Ureter (tissue), 1 donor: Measurements from ENCODE around the gene RADIL. TPM values are rescaled to one million over a fixed set of nuclear protein-coding genes. Genes with fewer than 3 reads are reported as not detected.

Experiments used
- DNase-seq: peaks from one replicate; pipeline ENCODE4 v3.0.0-alpha.2; 2020; ENCODE audit warnings: low spot score
- total RNA-seq: library from RNA; stranded (reverse); gene quantifications from one replicate; pipeline ENCODE4 v1.2.4, GENCODE V29; 2023
- donor health status: DM: yes; HTN: yes; CAD: no.

RADIL gene
- total RNA-seq, 1 donor from 2014 or later = 4.7 TPM

DNA sequence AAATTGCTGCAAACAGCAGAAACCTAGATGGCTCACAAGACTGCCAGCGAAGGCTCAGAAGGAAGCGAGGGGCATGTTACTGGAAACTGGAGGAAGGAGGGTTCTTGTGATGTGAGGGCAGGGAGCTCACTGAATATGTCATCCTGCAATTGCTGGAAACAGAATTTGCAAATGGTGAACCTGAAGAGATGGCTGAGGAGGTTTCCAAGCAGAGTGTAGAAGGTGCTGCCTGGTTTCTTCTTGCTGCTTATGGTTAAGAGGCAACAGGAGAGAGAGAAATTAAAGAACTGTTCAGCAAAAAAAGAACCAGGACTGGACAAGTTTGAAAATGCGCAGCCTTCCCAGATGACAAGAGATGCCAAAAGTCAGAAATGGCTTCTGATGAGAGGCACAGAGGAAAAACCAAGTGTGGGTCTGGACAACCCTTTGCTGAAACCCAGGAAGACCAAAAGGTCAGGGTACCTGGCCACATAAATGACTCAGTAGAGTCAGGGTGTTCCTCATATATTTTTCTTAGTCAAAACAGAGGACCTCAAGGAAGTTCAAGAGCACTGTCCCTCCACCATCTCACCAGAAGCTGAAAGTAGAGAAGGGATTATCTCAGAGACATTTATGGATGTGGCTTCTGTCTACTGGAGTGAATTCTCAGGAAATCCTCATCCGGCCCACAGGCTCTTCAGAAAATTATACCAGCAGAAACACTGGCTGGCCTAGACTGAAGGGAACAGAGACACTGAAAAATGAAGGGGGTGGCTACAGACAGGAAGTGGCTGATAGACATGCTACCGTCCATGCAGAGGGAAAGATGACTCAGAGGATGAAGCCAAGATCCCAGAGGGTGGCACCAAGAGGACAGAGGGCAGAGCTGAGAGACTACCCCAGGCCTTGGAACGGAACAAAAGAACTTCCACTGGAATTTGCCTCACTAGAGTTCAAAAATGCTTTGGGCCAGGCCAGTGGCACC is 31.8 kb downstream of the RADIL start:
- DNase-seq = no peak

DNA sequence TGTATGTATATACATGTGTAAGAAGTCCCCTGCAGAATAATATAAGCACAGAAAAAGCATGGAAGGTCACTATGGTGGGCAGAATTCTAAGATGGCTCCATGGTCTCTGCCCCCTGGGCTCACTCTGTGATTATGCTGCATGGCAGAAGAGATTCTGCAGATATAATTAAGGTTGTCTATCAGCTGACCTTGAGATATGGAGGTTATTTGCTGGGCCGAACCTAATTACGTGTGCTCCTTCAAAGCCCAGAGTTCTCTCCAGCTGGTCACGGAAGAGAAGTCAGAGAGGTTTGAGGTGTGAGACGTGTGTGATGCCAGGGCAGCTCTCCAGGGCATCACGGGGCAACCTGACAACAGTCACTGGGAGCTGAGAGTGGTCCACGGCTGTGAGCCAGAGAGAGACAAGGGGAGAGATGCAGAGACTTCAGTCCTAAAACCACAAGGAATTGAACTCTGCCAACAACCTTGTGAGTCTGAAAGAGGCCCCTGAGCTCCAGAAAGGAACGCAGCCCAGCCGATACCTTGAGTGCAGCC is 33.2 kb downstream of the RADIL start:
- DNase-seq = no peak

DNA sequence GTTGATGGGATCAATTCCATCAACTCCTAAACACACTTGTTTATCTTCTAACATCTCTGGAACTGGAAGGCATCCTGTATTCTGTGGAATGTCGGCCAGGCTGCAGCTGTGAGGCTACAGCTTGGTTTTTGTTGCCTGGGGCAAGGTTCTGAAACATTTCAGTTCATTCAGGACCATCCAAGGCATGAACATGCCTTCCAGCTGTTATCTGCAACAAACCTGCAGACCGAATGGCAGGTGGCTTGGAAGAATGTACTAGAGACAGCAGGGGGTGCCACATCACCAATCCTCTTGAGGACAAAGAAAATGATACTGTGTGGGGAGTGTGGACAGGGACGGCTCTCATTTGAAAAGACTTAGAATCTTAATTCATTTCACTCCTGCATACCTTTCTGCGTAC is 34.1 kb downstream of the RADIL start:
- DNase-seq = no peak

DNA sequence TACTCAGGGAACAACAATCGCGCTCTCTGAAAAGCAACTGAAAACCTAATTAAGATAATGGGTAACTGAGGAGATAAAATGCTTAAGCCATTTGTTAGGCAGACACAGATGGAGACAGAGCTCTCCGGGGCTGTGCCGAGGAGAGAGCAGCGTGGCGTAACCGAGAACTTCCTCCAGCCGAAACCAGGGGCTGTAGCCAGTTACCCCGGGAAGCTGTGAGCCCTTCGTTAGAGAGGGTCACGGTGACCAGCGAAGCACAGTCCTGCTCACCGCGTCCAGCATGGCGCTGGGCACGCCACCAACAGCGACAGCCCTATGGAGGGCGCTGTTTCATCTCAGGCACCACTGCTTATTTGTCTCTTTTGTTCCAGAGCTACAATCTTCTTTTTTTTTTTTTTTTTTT is 37.8 kb downstream of the RADIL start:
- no peak for DNase-seq

DNA sequence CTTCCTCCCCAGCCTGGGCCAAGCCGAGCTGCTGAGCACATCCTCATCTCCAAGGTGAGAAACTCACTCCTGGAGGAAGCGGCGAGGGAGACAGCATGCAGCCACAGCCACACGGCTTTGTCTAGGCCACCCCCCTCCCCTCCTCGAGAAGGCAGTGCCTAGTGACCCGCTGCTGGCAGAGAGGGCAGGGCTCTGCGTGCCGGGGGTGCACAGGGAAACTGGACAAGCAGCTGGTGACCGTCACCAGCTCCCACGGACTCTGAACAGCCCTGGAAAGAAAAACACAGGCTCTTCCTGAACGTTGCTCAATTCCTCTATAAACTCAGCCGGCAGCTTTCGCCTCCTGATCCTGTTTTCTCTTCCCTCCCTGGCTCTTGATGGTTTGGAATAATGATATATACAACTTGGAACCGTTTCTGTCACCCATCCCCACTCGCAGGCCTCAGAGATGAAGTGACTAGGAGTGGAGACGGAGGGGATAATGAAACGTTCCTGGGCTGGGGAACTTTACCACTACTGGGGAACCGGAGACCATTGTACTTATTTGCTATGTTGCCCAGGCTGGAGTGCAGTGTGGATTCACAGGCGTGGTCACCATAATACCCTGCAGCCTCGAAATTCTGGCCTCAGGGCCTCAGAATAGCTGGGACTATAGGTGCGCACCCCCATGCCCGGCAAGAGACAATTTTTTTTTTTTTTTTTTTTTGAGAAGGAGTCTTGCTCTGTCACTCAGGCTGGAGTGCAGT is 41.0 kb downstream of the RADIL start:
- no peak for DNase-seq

DNA sequence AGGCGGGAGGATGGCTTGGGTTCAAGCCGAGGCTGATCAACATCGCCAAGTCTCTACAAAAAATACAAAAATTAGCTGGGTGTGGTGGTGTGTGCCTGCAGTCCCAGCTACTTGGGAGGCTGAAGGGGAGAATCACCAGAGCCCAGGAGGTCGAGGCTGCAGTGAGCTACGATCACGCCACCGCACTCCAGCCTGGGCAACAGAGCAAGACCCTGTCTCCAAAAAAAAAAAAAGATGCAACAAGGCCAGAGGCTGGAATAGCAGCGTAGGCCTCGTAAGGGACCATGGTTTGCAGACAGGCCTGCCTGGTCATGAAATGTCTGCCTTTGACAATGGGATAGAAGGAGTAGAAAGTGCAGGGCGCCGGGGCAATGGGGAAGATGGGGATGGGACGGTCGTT is 41.7 kb downstream of the RADIL start:
- DNase-seq = no peak

DNA sequence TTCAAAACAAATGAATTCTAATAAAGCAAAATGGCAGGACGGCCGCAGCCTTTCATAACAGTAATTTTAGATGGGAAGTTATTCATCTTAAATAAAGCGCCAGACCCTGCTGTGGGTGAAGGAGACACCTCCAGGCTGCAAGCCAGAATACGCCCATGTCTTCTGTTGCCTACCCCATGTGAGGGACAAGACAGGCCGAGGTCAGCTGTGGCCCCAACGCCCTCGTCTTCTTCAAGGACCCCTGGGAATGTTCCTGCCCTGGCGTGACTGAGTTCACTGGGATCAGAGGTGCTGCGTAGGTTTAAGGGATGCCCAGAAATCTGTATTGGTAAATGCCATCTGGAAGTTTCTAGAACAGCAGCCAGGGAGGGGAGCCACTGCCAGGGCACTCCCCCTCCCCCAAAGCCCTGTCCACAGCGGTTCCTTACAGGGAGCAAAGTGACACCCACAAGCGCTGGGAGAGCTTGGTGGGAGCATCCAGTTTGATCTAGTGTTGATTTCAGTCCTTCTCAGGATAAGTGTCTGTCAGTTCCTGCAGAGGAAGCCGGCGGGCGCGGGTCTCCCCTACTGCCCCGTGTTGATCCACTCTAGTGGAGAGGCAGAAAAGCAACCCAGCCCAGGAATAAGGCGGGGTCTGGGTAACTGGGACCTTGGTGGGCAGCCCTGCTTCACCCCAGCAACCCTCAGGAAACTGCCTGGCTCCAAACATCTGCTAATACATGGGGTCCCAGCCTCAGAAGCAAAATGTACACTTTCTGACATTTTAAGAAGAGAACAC is 42.3 kb downstream of the RADIL start:
- DNase-seq = no peak

DNA sequence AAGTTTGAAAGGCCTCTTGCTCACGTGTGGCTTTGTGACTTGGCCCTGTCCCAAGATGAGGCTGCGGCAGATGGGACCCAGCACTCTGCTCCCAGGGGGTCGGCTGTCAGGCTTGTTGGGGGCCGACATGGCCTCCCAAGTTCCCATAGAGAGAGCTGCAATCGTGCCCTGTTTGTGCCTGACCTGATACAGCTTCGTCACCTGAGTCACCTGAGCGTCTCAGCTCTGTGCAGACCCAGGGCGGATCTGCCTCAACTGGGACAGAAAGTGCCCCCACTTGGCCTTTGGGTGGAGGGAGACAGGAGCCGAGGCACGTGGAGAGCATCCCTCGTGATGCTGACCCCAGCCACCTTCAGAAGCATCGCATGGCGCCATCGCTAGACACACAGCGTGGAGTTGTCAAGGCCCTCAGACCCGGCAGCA is 43.4 kb downstream of the RADIL start:
- DNase-seq = no peak

DNA sequence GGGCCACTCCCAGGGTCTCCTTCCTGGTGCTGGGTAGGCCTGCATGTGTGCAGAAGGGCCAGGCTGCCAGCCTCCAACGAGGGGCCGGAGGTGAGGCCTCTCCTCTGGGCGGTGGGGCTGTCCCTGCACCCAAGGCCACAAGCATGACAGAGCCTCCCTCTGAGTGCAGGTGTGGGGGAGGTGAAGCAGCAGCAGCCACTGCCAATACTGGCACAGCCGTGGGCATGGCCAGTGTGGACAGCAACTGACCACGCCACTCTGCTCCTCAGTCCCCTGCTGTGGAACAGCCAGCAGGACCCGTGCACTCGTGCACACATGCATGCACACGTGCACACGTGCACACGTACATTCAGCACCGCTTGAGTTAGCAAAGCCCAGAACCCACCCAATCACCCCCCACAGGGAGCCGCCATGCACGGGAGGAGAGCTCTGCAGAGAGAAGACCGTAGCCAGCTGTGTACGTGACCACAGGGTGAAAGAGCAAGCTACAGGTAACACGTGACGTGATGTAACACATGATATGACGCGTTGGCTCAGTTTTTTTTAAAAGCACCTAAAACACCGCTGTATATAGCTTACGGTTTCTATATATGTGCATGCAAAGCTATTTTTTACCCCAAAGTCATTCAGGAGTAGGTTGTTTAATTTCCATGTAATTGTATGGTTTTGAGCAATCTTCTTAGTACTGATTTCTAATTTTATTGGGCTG is 44.7 kb downstream of the RADIL start:
- no peak for DNase-seq

DNA sequence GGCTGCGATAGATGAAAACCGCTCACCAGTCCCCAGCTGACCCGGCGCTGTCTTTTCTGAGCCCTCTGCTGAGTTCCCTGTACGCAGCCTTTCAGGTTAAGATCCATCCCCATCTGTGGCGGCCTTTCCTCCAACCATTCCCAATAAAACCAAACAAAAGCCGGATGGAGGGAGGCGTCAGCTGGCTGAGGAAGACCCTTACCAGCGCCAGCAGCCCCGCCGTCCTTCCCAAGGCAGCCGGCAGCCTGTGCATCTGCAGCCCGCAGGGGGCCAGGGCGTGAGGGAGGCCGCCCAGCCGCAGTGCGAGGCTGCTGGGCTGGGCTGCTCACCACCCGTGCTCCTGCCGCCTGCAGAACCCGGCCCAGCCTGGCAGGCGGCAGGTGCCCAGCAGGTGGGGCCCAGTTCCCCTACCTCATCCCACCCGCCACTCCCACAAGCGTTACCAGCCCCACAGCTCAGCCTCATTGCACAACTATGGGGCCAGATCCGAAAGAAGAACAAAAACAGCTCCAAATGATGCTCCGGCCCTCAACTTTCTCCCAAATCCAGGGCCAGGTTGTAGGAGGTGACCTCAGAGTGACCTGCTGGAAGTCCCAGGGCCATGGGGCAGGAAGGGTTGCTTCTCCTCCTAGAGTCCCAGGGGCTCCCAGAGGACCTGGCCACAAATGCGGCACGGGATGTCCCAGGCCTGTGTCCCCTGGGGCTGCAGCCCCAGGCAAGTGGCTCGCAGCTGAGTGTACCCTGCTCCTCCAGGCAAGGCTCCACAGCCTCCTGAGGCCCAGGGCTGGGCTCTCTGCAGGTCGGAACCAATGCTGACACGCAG is 45.5 kb downstream of the RADIL start:
- no peak for DNase-seq

DNA sequence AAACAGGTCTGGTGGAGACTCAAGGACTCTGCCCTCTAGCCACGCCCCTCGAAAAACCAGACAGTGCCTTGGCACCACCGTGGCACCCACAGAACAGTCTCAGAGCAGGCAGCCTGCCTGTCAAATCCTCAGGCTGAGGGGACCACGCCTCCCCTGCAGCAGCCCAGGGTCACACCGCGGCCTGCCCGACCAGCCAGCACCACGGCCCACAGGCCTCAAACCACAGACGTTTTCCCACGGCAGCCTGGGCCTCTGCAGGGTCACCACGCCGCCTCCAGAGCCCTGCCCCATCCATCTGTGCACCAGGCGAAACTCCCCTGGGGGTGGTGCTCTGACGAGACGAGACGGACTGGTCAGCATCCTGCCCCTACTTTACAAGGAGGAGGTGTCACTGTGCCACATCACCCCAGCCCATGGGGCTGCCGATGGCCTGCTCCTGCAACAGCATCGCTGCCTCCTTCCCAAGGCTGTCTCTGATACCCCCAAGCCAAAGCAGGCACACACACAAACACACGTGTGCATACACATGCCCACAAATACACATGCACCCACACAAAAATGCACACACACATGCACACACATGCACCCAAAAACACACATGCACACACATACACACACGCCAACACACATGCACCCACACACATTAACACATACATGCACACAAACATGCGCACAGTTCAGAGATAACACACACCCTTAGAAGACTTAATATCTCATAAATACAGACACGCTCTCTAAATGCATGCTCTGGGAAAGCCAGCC is 46.3 kb downstream of the RADIL start:
- no peak for DNase-seq

DNA sequence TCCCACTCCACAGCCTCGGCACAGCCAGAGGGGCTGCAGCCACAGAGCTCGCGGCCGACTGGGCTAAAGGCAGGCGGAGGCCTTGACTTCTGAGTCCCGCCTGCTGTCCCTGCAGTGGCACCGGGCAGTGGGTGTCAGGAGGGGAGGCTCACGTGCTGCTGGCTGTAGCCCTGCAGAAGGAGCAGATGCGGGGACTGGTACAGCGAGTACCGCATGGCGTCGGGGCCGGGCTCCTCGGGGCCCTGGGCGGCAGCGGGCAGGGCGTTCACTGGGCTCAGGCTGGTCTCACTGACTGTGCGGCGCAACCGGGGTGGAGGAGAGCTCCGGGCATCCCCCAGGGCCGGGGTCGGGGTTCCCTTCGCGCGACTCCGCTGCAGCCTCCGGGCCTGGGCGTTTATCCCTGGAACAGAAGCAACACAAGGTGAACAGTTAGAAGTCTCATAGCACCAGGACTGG is 47.3 kb downstream of the RADIL start:
- DNase-seq = no peak

DNA sequence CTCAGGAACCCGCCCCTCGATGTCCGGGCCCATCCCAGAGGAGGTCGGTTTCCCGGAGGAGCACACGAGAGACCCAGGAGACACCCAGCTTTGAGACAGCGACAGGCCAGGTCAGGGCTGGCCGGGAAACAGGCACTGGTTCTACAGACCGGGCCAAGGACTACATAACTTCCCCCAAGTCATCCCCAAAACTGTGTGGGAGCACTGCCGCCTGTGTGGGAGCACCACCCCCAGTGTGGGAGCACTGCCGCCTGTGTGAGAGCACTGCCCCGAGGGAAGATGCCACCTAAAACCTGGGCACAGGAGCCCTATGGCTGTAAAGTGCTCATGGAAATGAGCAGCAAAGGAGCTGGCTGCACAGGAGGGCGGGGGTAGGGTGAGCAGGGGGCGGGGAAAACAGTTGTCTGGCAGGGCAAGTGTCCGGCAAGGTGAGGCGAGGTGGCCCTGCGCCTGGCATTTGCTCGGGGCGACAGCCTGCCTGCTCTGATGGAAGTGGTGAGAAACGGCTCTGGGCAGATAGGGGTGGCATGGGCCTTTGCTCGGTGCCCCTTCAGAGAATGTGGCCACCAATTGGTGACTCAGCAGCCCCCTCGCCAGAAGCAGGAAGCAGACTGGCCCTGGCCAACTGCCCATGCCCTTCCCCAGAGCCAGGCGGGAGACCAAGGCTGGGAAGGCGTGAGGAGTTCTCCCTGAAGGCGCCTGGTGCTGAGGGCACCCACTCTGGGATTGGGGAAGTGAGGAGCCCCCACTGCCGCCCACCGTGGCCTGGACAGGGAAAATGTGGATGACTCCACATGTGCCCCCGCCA is 47.9 kb downstream of the RADIL start:
- no peak for DNase-seq

DNA sequence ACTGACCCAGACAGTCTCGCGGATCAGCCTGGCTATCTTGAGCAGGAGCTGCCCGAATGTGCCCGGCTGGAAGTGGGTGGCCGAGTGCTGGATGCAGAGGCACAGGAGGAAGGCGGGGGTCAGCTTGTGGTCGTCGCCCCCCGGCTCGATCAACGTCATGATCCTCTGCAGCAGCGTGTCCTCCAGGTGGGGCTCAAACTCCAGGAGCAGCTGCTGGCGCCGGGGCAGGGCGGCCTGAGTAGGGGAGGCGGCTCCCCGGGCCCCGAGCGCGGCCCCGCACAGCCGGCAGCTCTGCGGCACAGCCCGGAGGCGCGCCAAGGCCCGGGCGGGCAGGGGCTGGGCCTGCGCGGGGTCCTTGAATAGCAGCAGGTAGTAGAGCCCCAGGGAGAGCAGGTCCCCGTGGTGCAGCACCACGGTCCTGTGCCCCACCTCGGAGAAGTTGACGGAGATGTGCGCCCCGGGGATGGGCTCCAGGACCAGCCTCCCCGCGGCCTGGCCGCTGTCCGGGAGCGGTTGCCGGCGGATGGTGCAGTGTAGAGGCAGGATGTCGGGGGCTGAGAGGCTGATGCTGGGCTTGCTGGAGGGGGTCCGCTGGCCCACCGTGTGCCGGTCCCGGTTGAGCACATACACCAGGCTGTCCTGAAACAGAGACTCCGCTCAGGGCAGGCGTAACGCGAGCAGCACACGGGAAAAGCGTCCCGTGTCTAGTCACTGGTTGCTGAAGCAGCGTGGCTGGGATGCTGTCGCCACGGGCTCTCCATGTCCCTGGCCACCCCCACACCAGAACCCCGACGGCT is 48.7 kb downstream of the RADIL start:
- no peak for DNase-seq

DNA sequence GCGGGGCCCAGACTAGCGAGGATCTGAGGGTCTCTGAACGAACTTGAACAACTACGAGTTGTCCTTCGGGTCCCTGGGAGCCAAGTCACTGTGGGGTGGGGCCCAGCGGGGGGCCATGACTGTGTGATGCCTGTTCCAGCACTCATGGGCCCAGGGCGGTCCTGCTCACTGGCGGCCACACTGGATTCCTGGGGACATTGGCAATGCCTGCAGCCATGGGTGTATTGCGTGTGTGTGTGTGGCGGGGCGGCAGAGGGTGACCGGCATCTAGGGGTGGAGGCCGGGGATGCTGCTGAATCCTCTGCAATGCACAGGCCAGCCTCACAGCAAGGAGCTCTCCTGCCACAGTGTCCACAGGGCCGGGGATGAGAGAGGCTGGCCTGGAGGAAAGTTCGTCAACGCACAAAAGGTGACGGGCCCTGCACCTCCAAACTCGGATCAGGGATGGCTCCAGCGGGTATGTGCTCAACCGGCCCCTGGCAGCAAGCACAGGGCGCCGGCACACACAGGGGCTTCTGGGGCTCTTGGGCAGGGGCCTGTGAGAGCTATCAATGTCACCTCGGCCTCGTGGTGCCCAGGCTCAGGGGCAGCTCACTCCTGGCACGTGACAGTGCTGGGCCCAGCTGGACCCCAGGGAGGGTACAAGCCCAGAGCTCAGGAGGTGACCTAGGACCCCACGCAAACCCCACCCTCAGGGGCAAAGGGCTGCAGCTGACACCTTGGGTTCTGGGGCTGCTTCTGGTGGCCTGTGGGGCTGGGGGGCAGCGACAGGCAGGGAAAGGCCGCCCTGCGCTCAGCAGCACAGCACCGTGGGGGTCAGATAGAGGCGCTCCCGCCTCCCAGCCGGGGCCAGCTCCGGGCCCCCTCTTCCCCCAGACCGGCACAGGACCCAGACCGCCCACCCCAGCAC is 49.6 kb downstream of the RADIL start:
- no peak for DNase-seq

DNA sequence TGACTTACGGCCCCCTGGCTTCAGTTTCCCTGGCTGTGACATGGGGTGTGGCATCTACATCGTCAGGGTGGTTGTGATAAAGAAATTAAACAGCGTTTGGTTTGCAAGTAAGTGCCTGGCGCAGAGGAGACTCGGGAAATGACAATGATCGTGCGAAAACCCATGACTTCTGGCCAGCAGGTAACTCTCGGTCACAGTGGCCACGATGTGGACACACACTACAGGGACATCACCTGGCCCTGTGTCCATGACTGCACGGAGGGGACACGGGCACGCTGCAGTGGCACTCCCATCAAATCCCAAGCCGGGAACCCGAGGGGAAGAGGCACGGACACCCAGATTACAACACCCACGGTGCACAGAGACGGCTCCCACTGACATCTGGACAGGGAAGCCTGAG is 50.3 kb downstream of the RADIL start:
- DNase-seq = no peak

DNA sequence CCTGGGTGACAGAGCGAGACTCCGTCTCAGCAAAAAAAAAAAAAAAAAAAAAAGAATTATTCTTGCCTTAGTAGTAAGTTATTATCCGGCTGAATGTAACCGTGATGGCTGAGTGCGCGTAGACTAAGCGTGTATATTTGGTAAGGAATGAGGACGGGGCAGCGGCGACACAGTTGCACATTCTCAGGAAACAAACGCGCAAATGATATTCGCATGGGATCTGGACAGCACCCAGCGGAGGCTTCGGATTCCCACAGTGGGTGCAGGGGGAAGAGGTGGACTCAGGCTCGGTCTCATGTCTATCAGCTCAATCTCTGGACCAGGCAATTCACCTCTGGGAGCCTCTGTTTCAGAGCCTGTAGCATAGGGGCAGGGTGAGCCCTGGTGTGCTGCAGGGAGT is 50.8 kb downstream of the RADIL start:
- DNase-seq = no peak
